A549 (cell line): ENCODE results near the gene PTK7.

Experiments
- CEBPB ChIP-seq, 2 experiments: fragments of >200 bp in 1 of 2; sonication (Bioruptor Twin) in 1 of 2; formaldehyde crosslinking in 1 of 2; IDR thresholded peaks; 2 replicates each; pipeline ENCODE4 v1.6.1; 2012 to 2016
- HDAC2 ChIP-seq: fragments of 200-600 bp; sonication (generic); IDR thresholded peaks from 2 replicates; pipeline ENCODE4 v1.6.1; 2016
- ZFP36 ChIP-seq: fragments of 450-650 bp; IDR thresholded peaks from 2 replicates; pipeline ENCODE4 v1.6.1; 2014; ENCODE audit warnings: borderline replicate concordance; ENCODE audit not compliant: partially characterized antibody

GRCh38 chr6:43149265-43149664 lies 73.2 kb downstream of the PTK7 start:
- TF ChIP-seq ZFP36: no peak
- no peak for TF ChIP-seq CEBPB (IDR thresholded peaks at IDR 0.05)
- TF ChIP-seq HDAC2: no peak
